Ishikawa (cell line): ENCODE results near the gene NAV2.

ENCODE experiments used
- CEBPB ChIP-seq: IDR thresholded peaks from 2 replicates; pipeline ENCODE4 v1.6.1; 2012
- CREB1 ChIP-seq: IDR thresholded peaks from 2 replicates; pipeline ENCODE4 v1.6.1; 2012; ENCODE audit warnings: low read depth
- EGR1 ChIP-seq: IDR thresholded peaks from 2 replicates; pipeline ENCODE4 v1.6.1; 2012
- EP300 ChIP-seq: IDR thresholded peaks from 2 replicates; pipeline ENCODE4 v1.6.1; 2012; ENCODE audit warnings: borderline replicate concordance
- FOXM1 ChIP-seq: IDR thresholded peaks from 2 replicates; pipeline ENCODE4 v1.6.1; 2012; ENCODE audit warnings: low read depth, borderline replicate concordance
- MAX ChIP-seq: IDR thresholded peaks from 2 replicates; pipeline ENCODE4 v1.6.1; 2012
- NFIC ChIP-seq: IDR thresholded peaks from 2 replicates; pipeline ENCODE4 v1.6.1; 2012
- RAD21 ChIP-seq: IDR thresholded peaks from 2 replicates; pipeline ENCODE4 v1.6.1; 2012; ENCODE audit warnings: low read depth
- REST ChIP-seq: IDR thresholded peaks from 2 replicates; pipeline ENCODE4 v1.6.1; 2012; ENCODE audit warnings: low read depth, mild to moderate bottlenecking
- TAF1 ChIP-seq: IDR thresholded peaks from 2 replicates; pipeline ENCODE4 v1.6.1; 2012; ENCODE audit warnings: low read depth, mild to moderate bottlenecking
- TCF12 ChIP-seq: IDR thresholded peaks from 2 replicates; pipeline ENCODE4 v1.6.1; 2012; ENCODE audit warnings: low read depth
- TEAD4 ChIP-seq: IDR thresholded peaks from 2 replicates; pipeline ENCODE4 v1.6.1; 2012
- USF1 ChIP-seq: IDR thresholded peaks from 2 replicates; pipeline ENCODE4 v1.6.1; 2012
- YY1 ChIP-seq: IDR thresholded peaks from 2 replicates; pipeline ENCODE4 v1.6.1; 2012; ENCODE audit warnings: low read depth
- ZBTB7A ChIP-seq: IDR thresholded peaks from 2 replicates; pipeline ENCODE4 v1.6.1; 2012; ENCODE audit warnings: low read depth

Gene NAV2

GRCh38 chr11:19952911-19953310 lies 240.3 kb downstream of the NAV2 start:
- TF ChIP-seq YY1 (no peak), USF1 (no peak), ZBTB7A (no peak), EP300 (no peak), NFIC (no peak), RAD21 (no peak), TEAD4 (no peak), TAF1 (no peak), MAX (no peak), CREB1 (no peak)

- TF ChIP-seq FOXM1 (no peak), YY1 (no peak), CEBPB (no peak), EGR1 (no peak), RAD21 (no peak), USF1 (no peak), REST (no peak), MAX (no peak), TEAD4 (no peak), TAF1 (no peak), TCF12 (no peak), EP300 (no peak), NFIC (no peak), CREB1 (no peak), ZBTB7A (no peak)
These were observed 240.7 kb downstream of the NAV2 start for GRCh38 chr11:19953336-19953735.

GRCh38 chr11:19953909-19954308 lies 241.3 kb downstream of the NAV2 start:
- TF ChIP-seq RAD21, result peak; percentile 29; the same call in 1 of the 2 replicates
- TF ChIP-seq MAX, result no peak

- no peak for TF ChIP-seq ZBTB7A
- TF ChIP-seq TEAD4, result no peak
- no peak for TF ChIP-seq CREB1
- TF ChIP-seq EP300, result no peak
- TF ChIP-seq FOXM1, result no peak
- TF ChIP-seq CEBPB, result no peak
- TF ChIP-seq TAF1, result no peak
- TF ChIP-seq MAX, result no peak
- TF ChIP-seq YY1, result no peak
- no peak for TF ChIP-seq RAD21
- TF ChIP-seq REST, result no peak
- no peak for TF ChIP-seq NFIC
These were observed 242.3 kb downstream of the NAV2 start for GRCh38 chr11:19954899-19955298.

GRCh38 chr11:19955660-19956059 lies 243.0 kb downstream of the NAV2 start:
- TF ChIP-seq TCF12 (no peak), MAX (no peak), TEAD4 (no peak), CEBPB (no peak), RAD21 (no peak), TAF1 (no peak), USF1 (no peak), YY1 (no peak), ZBTB7A (no peak), EGR1 (no peak), NFIC (no peak), FOXM1 (no peak), EP300 (no peak), REST (no peak)
